NCI-H460 (cell line): Measurements from ENCODE around the gene PAPOLB. TPM values are rescaled to one million over a fixed set of nuclear protein-coding genes. Genes with fewer than 3 reads are reported as not detected.
A peak's percentile ranks its signal among the peaks of the same experiment; 100 is the strongest.

Experiments
- DNase-seq: peaks from one replicate; pipeline ENCODE4 v3.0.0-alpha.2; 2016; ENCODE audit warnings: low read depth; ENCODE audit errors: extremely low read depth
- total RNA-seq: library from RNA; depleted of rRNA; stranded (reverse); fragments of >200 nt; shearing (Covaris generic); gene quantifications from 2 replicates; pipeline ENCODE4 v1.2.3, GENCODE V29; 2014

The PAPOLB gene
- total RNA-seq, 1 experiment from 2014 or later, result 0.30 TPM

DNA sequence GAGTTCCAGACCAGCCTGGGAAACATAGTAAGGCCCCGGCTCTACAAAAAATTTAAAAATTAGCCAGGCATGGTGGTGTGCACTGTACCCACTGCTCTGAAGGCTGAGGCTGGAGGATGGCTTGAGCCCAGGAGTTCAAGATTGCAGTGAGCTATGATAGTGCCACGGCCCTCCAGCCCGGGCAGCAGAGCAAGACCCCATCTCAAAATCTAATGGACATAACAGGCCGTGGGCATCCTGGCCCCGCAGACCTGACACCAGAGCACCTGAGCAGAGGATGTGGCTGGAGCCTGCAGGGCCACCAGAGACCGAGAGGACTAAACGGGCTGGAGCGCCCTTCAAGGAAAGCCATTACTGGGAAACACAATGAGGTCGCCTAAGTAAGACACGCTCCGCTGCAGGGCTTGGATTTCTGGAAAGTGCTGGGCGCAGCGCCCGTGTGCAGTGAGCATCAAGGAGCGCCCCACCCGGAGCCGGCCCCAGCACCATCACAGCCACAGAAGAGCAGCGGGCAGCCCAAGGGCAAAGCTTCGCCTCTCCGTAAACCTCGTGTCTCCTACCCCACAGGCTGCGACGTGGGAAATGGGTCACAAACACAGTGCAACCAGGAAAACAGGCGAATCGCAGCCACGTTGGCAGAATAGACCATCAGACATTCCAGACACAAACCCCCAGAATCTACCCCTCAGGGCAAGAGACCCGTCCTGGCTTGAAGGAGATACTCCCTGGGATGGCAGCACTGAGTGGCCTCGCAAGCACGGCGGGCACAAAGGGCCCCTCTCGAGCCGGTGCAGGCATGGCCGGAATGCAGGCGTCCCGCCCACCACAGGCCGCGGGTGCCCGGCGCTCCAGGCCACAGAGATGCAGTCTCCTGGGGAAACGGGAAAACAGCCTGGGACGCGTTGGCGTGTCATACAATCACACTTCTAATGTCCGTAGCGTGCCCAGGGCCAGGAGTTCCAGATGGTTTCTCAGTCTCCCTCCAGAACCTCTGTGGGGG lies 16.8 kb upstream of the PAPOLB start:
- no peak for DNase-seq

DNA sequence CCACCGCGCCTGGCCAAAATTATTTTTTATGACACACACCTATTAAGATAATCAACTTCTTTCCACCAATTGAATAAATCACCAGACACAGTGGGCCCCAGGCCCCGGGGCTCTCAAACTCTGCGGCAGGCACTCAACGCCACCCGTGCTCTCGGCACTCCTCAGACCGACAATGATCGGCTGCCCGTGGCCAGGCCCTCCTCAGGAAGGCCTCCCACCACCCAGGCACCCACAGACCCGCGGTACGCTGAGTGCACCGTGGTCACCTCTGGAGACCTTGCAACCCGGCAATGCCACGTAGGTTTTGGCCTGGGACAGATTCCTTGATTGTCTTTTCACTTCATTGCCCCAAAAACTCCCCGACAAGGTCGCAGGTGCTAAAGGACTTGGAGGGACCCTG lies 14.8 kb upstream of the PAPOLB start:
- no peak for DNase-seq

GRCh38 chr7:4875391-4875790 lies 13.6 kb upstream of the PAPOLB start:
- DNase-seq, result no peak

GRCh38 chr7:4873071-4873944 lies 11.5 kb upstream of the PAPOLB start:
- no peak for DNase-seq

- DNase-seq, result no peak
These were observed 10.3 kb upstream of the PAPOLB start for GRCh38 chr7:4871930-4872675.

- no peak for DNase-seq
These were observed 9.3 kb upstream of the PAPOLB start for GRCh38 chr7:4871056-4871680.

- no peak for DNase-seq
These were observed 6.7 kb upstream of the PAPOLB start for GRCh38 chr7:4868493-4868892.

GRCh38 chr7:4866528-4867496 lies 5.0 kb upstream of the PAPOLB start:
- DNase-seq, result no peak

GRCh38 chr7:4862156-4862555 lies 326 bp upstream of the PAPOLB start:
- DNase-seq, result no peak

DNA sequence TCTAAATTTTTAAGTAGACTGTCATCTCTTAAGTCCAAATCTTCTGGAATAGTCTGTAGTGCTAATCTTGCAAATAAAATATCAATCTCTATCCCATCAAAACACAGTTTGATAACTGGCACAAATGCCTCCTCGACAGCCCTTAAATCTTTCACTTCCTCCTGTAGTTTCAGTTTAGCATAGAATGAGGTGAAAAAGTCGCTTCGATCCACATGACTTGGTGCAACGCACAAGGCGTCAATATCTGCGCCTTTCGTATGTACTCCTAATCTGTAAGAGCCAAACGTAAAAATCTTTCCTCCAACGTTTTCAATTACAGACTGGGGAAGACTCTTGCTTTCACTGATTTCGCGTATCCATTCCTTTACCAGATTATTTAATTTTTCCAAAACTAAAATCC lies 603 bp downstream of the PAPOLB start:
- DNase-seq, result no peak

DNA sequence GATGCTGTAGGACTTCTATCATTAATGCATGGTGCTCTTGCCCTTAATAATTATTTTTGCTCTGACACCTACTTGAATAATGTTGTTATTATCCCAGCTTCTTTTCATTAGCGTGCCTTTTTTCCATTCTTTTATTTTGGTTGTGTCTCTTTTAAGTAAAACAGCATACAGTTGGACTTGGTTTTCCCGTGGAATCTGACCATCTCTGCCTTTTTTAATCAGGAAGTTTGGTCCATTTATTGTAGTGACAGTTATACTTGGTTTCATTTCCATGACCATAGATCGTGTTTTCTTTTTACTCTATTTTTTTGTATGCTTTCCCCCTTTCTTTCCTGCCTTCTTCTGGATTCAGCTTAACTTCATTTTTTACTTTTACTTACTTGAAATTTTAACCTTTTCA lies 4.6 kb downstream of the PAPOLB start:
- DNase-seq, result no peak

DNA sequence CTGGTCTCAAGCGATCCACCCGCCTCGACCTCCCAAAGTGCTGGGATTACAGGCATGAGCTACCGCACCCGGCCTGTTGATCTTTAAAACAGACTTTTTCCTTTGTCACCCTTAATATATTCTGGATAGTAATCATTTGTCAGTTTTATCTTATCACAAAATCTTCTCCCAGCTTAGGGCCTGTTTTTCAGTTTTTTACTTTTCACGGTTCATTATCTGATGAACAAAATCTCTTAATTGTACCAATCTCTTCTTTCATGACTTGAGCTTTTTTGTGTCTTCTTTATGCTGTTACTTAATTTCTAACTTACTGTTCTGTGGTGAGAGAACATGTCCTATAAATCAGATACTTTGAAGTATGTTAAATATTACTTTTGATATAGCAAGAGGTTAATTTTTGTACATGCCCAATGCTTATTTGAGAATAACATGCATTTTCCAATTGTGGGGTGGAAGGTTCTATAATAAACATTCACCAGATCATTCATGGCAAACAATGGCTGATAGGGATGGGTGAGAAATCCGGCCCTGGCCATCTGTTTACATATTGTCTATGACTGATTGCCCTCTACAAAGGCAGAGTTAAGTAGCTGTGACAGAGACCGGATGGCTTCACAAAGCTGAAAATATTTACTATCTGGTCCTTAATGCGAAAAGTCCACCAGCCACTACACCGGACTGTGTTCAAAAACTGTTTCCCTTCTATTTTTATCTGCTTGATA lies 5.3 kb downstream of the PAPOLB start:
- DNase-seq, result peak; percentile 52

- DNase-seq, result peak; percentile 95
These were observed 6.9 kb downstream of the PAPOLB start for GRCh38 chr7:4854916-4855315.

DNA sequence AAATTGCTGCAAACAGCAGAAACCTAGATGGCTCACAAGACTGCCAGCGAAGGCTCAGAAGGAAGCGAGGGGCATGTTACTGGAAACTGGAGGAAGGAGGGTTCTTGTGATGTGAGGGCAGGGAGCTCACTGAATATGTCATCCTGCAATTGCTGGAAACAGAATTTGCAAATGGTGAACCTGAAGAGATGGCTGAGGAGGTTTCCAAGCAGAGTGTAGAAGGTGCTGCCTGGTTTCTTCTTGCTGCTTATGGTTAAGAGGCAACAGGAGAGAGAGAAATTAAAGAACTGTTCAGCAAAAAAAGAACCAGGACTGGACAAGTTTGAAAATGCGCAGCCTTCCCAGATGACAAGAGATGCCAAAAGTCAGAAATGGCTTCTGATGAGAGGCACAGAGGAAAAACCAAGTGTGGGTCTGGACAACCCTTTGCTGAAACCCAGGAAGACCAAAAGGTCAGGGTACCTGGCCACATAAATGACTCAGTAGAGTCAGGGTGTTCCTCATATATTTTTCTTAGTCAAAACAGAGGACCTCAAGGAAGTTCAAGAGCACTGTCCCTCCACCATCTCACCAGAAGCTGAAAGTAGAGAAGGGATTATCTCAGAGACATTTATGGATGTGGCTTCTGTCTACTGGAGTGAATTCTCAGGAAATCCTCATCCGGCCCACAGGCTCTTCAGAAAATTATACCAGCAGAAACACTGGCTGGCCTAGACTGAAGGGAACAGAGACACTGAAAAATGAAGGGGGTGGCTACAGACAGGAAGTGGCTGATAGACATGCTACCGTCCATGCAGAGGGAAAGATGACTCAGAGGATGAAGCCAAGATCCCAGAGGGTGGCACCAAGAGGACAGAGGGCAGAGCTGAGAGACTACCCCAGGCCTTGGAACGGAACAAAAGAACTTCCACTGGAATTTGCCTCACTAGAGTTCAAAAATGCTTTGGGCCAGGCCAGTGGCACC lies 10.1 kb downstream of the PAPOLB start:
- peak; percentile 24 for DNase-seq

- DNase-seq, result no peak
These were observed 11.5 kb downstream of the PAPOLB start for GRCh38 chr7:4850262-4850795.

DNA sequence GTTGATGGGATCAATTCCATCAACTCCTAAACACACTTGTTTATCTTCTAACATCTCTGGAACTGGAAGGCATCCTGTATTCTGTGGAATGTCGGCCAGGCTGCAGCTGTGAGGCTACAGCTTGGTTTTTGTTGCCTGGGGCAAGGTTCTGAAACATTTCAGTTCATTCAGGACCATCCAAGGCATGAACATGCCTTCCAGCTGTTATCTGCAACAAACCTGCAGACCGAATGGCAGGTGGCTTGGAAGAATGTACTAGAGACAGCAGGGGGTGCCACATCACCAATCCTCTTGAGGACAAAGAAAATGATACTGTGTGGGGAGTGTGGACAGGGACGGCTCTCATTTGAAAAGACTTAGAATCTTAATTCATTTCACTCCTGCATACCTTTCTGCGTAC lies 12.4 kb downstream of the PAPOLB start:
- peak; percentile 66 for DNase-seq

- no peak for DNase-seq
These were observed 16.1 kb downstream of the PAPOLB start for GRCh38 chr7:4845740-4846142.
